Panc1 (cell line): ENCODE data around the gene UST. TPM values are rescaled to one million over a fixed set of nuclear protein-coding genes. Genes with fewer than 3 reads are reported as not detected.

Source experiments
- ATAC-seq: fragments of 200-7000 bp; cut with Tn5 transposase; 2 replicates; pipeline ENCODE4 v1.9.1; 2020; ENCODE audit warnings: mild to moderate bottlenecking, moderate library complexity
- BruUV-seq: library from RNA; stranded (reverse); fragments of 400-500 nt; replicated peaks from 2 replicates; lab custom pipeline; 2021; lab: Mats Ljungman, UMichigan
- CTCF ChIA-PET: fragments of 300-600 bp; sonication (Branson Sonifier 250); formaldehyde crosslinking; loops from one replicate; lab custom pipeline; 2022; ENCODE audit warnings: antibody characterized with exemption; lab: Charles Lee
- POLR2A ChIA-PET: fragments of 300-600 bp; sonication (Branson Sonifier 250); formaldehyde crosslinking; loops from one replicate; lab custom pipeline; 2022; ENCODE audit warnings: antibody characterized with exemption; lab: Charles Lee
- DNase-seq: peaks from one replicate; pipeline ENCODE4 v3.0.0-alpha.2; 2010; ENCODE audit warnings: low read depth, low spot score
- H3K27ac ChIP-seq: 2 replicates; pipeline ENCODE4 v1.5.1; 2011; ENCODE audit warnings: mild to moderate bottlenecking, low read length, inconsistent platforms
- H3K27me3 ChIP-seq: fragments of 200-500 bp; sonication (Bioruptor generic); 2 replicates; pipeline ENCODE4 v1.6.0; 2014; ENCODE audit warnings: low read length, inconsistent platforms; ENCODE audit not compliant: control insufficient read depth, insufficient read depth
- H3K36me3 ChIP-seq: fragments of 200-500 bp; sonication (Bioruptor generic); 2 replicates; pipeline ENCODE4 v1.5.1; 2014; ENCODE audit warnings: inconsistent platforms, mild to moderate bottlenecking, low read length, moderate library complexity; ENCODE audit not compliant: control insufficient read depth, insufficient read depth
- H3K4me1 ChIP-seq: 2 replicates; pipeline ENCODE4 v1.5.1; 2011; ENCODE audit warnings: inconsistent platforms, mild to moderate bottlenecking, low read length, moderate library complexity; ENCODE audit not compliant: control insufficient read depth, insufficient read depth
- H3K4me3 ChIP-seq, 2 experiments: 2 replicates each; pipeline ENCODE4 v1.5.1; 2011 to 2012; ENCODE audit warnings: low read depth in 2 of 2, low read length in 2 of 2, mild to moderate bottlenecking in 2 of 2, inconsistent platforms in 1 of 2, moderate library complexity in 1 of 2
- H3K9me3 ChIP-seq: fragments of 200-500 bp; sonication (Bioruptor generic); 2 replicates; pipeline ENCODE4 v1.5.1; 2014; ENCODE audit warnings: low read depth, mild to moderate bottlenecking, inconsistent platforms, low read length, moderate library complexity; ENCODE audit not compliant: control insufficient read depth, insufficient read depth
- CTCF ChIP-seq: fragments of 450-650 bp; IDR thresholded peaks from 2 replicates; pipeline ENCODE4 v1.5.1; 2017; ENCODE audit warnings: mild to moderate bottlenecking
- POLR2AphosphoS5 ChIP-seq: IDR thresholded peaks from 2 replicates; pipeline ENCODE4 v1.6.1; 2012; ENCODE audit warnings: mild to moderate bottlenecking, low read depth, low read length, moderate library complexity
- SIN3A ChIP-seq: IDR thresholded peaks from 2 replicates; pipeline ENCODE4 v1.6.1; 2012; ENCODE audit warnings: low read depth, mild to moderate bottlenecking, low read length, moderate library complexity, borderline replicate concordance; ENCODE audit not compliant: insufficient read depth
- TCF7L2 ChIP-seq: IDR thresholded peaks from 2 replicates; pipeline ENCODE4 v1.6.1; 2011; ENCODE audit warnings: mild to moderate bottlenecking, low read depth, low read length, inconsistent platforms
- in situ Hi-C: cut with HindIII; loops from 2 replicates; pipeline ENCODE4 v1.10.0; 2016; ENCODE audit warnings: low sequenced_read_pairs, low pct_unique_long_range_greater_than_20kb
- intact Hi-C: fragments of 100-400 bp; cut with micrococcal nuclease; formaldehyde crosslinking; loops from one replicate; pipeline ENCODE4 v1.10.0; 2022; ENCODE audit not compliant: unreplicated experiment
- total RNA-seq: library from RNA; stranded (reverse); gene quantifications from one replicate; pipeline ENCODE4 v1.2.1, GENCODE V29; 2021; ENCODE audit not compliant: unreplicated experiment
- TF ChIP-seq, protein P1 (sequence below), 2 experiments: IDR thresholded peaks; 2 replicates each; pipeline ENCODE4 v1.6.1; 2011 to 2012; ENCODE audit warnings: low read depth in 2 of 2, control low read depth in 1 of 2, low read length in 1 of 2, mild to moderate bottlenecking in 1 of 2, moderate library complexity in 1 of 2; ENCODE audit not compliant: insufficient read depth in 1 of 2

UST gene
- total RNA-seq, 1 experiment from 2014 or later = 0.15 TPM

- no TSS peak for BruUV-seq
- intact Hi-C loops = no loop called here
- TF ChIP-seq SIN3A (no peak), POLR2AphosphoS5 (no peak), CTCF (no peak)
- TF ChIP-seq, protein P1, sequence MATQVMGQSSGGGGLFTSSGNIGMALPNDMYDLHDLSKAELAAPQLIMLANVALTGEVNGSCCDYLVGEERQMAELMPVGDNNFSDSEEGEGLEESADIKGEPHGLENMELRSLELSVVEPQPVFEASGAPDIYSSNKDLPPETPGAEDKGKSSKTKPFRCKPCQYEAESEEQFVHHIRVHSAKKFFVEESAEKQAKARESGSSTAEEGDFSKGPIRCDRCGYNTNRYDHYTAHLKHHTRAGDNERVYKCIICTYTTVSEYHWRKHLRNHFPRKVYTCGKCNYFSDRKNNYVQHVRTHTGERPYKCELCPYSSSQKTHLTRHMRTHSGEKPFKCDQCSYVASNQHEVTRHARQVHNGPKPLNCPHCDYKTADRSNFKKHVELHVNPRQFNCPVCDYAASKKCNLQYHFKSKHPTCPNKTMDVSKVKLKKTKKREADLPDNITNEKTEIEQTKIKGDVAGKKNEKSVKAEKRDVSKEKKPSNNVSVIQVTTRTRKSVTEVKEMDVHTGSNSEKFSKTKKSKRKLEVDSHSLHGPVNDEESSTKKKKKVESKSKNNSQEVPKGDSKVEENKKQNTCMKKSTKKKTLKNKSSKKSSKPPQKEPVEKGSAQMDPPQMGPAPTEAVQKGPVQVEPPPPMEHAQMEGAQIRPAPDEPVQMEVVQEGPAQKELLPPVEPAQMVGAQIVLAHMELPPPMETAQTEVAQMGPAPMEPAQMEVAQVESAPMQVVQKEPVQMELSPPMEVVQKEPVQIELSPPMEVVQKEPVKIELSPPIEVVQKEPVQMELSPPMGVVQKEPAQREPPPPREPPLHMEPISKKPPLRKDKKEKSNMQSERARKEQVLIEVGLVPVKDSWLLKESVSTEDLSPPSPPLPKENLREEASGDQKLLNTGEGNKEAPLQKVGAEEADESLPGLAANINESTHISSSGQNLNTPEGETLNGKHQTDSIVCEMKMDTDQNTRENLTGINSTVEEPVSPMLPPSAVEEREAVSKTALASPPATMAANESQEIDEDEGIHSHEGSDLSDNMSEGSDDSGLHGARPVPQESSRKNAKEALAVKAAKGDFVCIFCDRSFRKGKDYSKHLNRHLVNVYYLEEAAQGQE (IDR thresholded peaks at IDR 0.05; ENCODE audit: insufficient read depth in 1 of 2, low read depth in 2 of 2, low read length in 1 of 2) = no peak
- Histone ChIP-seq H3K27me3 (0 out of 2 replicates have a peak, but pooled peaks cover 2% of the 10 kb centered on the region), H3K4me3 (no peak overlapping the region), H3K9me3 (no peaks in the 10 kb centered on the region), H3K4me1 (no peaks in the 10 kb centered on the region), H3K27ac (no peak overlapping the region), H3K36me3 (no peaks in the 10 kb centered on the region)
- in situ Hi-C loops = no loop called here
- DNase-seq (no peak), ATAC-seq (no peak)
- POLR2A ChIA-PET = no interaction called here
- CTCF ChIA-PET = no interaction called here
Observed at GRCh38 chr6:148885136-148885865, 138.5 kb downstream of the UST start.

- intact Hi-C loops = no loop called here
- no peaks in the 10 kb centered on the region for H3K9me3 ChIP-seq
- ChIA-PET CTCF (no interaction called here), POLR2A (no interaction called here)
- ATAC-seq (no peak), DNase-seq (no peak)
- H3K4me3 ChIP-seq = no peak overlapping the region
- BruUV-seq = no TSS peak
- TF ChIP-seq, protein P1 (IDR thresholded peaks at IDR 0.05; ENCODE audit: insufficient read depth in 1 of 2, low read depth in 2 of 2, low read length in 1 of 2) = no peak
- TF ChIP-seq CTCF = no peak
- no peak for TF ChIP-seq POLR2AphosphoS5
- no peak for TF ChIP-seq SIN3A
- no peak for TF ChIP-seq TCF7L2
- no peak overlapping the region for H3K27ac ChIP-seq
- H3K27me3 ChIP-seq = 0 out of 2 replicates have a peak, but pooled peaks cover 2% of the 10 kb centered on the region
- H3K4me1 ChIP-seq = no peaks in the 10 kb centered on the region
- in situ Hi-C loops = no loop called here
- no peaks in the 10 kb centered on the region for H3K36me3 ChIP-seq
Observed at GRCh38 chr6:148885925-148886845, 139.4 kb downstream of the UST start.
